HCT116 (cell line): ENCODE data around the gene MEIS2.

Experiments
- CTCF ChIP-seq, 3 experiments: fragments of 200-600 bp in 1 of 3; sonication (generic) in 1 of 3; IDR thresholded peaks in 2 of 3; conservative IDR thresholded peaks in 1 of 3; 2 replicates each; pipeline ENCODE4 v1.5.1; 2012 to 2017; ENCODE audit warnings: low read depth in 2 of 3, low read length in 2 of 3, antibody characterized with exemption in 1 of 3, borderline replicate concordance in 1 of 3, control low read depth in 1 of 3, mild to moderate bottlenecking in 1 of 3, mixed read lengths in 1 of 3, mixed run types in 1 of 3, moderate library complexity in 1 of 3; ENCODE audit not compliant: insufficient read depth in 1 of 3
- EGR1 ChIP-seq: IDR thresholded peaks from 2 replicates; pipeline ENCODE4 v1.6.1; 2012; ENCODE audit warnings: low read depth
- EZH2phosphoT487 ChIP-seq: fragments of 200-600 bp; IDR thresholded peaks from 2 replicates; pipeline ENCODE4 v1.6.1; 2018; ENCODE audit warnings: antibody characterized with exemption, borderline replicate concordance
- FOSL1 ChIP-seq: IDR thresholded peaks from 2 replicates; pipeline ENCODE4 v1.6.1; 2012; ENCODE audit warnings: low read depth
- JUND ChIP-seq: IDR thresholded peaks from 2 replicates; pipeline ENCODE4 v1.6.1; 2012
- MAX ChIP-seq: IDR thresholded peaks from 2 replicates; pipeline ENCODE4 v1.6.1; 2012
- POLR2A ChIP-seq: IDR thresholded peaks from 2 replicates; pipeline ENCODE4 v1.7.0; 2011; ENCODE audit warnings: borderline replicate concordance; ENCODE audit not compliant: insufficient read depth, insufficient read length; ENCODE audit errors: extremely low read depth
- POLR2AphosphoS5 ChIP-seq: IDR thresholded peaks from 2 replicates; pipeline ENCODE4 v1.6.1; 2011; ENCODE audit warnings: mild to moderate bottlenecking, low read depth, low read length, moderate library complexity
- SIN3A ChIP-seq: IDR thresholded peaks from 2 replicates; pipeline ENCODE4 v1.6.1; 2012; ENCODE audit warnings: low read depth
- ZBTB33 ChIP-seq: IDR thresholded peaks from 2 replicates; pipeline ENCODE4 v1.6.1; 2011; ENCODE audit warnings: mild to moderate bottlenecking, low read length, moderate library complexity; ENCODE audit not compliant: insufficient replicate concordance; ENCODE audit errors: extremely low read depth
- TF ChIP-seq, protein P1 (sequence below): IDR thresholded peaks from 2 replicates; pipeline ENCODE4 v1.6.1; 2012; ENCODE audit warnings: low read depth

DNA sequence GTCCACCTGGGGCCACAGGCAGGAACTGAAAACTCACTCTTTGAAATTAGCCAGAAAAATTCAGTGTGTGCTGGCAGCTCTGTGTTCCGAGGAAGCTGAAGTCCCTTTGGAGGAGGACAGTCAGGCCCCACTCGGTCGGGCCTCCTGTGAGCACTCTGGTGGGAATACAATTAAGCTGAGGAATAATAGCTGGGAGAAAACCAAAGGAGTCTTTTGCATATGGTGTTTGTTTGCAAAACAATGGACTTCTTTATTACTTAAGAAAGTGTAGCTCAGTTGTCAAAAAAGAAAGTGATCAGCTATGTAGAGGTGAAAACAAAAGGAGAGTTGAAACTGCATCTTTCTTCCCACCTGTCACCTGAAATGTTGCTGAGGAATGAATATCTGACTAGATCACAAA, 202.5 kb downstream of the MEIS2 start:
- TF ChIP-seq CTCF (IDR thresholded peaks at IDR 0.05 in 2 of 3, conservative IDR thresholded peaks at IDR 0.05 in 1 of 3; ENCODE audit: borderline replicate concordance in 1 of 3, insufficient read depth in 1 of 3, low read depth in 2 of 3, low read length in 2 of 3) (no peak), EZH2phosphoT487 (no peak), POLR2A (no peak), JUND (no peak), FOSL1 (no peak), ZBTB33 (no peak), POLR2AphosphoS5 (no peak), MAX (no peak), EGR1 (no peak), SIN3A (no peak)
- TF ChIP-seq, protein P1, sequence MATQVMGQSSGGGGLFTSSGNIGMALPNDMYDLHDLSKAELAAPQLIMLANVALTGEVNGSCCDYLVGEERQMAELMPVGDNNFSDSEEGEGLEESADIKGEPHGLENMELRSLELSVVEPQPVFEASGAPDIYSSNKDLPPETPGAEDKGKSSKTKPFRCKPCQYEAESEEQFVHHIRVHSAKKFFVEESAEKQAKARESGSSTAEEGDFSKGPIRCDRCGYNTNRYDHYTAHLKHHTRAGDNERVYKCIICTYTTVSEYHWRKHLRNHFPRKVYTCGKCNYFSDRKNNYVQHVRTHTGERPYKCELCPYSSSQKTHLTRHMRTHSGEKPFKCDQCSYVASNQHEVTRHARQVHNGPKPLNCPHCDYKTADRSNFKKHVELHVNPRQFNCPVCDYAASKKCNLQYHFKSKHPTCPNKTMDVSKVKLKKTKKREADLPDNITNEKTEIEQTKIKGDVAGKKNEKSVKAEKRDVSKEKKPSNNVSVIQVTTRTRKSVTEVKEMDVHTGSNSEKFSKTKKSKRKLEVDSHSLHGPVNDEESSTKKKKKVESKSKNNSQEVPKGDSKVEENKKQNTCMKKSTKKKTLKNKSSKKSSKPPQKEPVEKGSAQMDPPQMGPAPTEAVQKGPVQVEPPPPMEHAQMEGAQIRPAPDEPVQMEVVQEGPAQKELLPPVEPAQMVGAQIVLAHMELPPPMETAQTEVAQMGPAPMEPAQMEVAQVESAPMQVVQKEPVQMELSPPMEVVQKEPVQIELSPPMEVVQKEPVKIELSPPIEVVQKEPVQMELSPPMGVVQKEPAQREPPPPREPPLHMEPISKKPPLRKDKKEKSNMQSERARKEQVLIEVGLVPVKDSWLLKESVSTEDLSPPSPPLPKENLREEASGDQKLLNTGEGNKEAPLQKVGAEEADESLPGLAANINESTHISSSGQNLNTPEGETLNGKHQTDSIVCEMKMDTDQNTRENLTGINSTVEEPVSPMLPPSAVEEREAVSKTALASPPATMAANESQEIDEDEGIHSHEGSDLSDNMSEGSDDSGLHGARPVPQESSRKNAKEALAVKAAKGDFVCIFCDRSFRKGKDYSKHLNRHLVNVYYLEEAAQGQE = no peak
